ENCODE measurements around the gene NBEAL2. TPM values are rescaled to one million over a fixed set of nuclear protein-coding genes. Genes with fewer than 3 reads are reported as not detected.

Gene NBEAL2
- total and polyA plus RNA-seq, 2 of the 8 experiments (the other 6 are each of a cell fraction or from before 2014, with no cell fraction given), result 27.3 to 46.9 TPM

DNA sequence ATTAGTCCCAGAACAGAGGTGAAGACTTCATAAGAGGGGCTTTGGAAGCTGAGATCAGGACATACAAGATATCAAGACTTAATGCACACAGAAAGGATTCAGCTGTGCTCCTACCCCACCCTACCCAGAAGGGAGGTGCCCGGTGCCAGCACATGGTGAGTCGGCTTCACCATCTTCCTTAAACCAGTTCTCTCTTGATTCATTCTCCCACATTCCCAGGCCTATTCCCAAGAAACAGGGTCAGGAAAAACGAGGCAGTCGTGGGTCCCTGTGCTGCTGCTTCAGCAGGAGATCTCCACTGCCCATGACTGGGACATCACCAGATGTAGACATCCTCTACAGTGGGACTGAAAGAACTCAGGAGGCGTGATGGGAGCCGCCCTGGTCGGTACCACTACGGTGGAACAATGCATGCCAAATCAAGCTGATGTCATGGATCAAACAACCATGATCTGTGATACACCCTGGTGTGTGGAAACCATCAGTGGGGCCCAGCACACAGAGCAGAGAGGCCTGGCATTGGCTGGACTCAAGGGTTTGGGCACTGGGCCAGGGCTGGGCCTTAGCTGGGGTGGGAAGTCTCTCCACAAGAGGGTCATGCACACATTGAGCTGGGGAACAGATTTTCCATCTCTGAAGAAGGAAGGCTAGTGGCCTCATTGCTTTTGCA is 44.8 kb upstream of the NBEAL2 start (continued):
- TF ChIP-seq KDM1A (IDR thresholded peaks at IDR 0.05; ENCODE audit: borderline replicate concordance, low read length) (no peak), RFX5 (IDR thresholded peaks at IDR 0.05; ENCODE audit: borderline replicate concordance, low read depth, low read length) (no peak), POLR2A (IDR thresholded peaks at IDR 0.05; ENCODE audit: control extremely low read depth in 1 of 2, low read depth in 2 of 2, low read length in 2 of 2) (no peak), RXRA (IDR thresholded peaks at IDR 0.05; ENCODE audit: insufficient read depth, low read depth, low read length) (no peak)
